Muscle layer of colon (tissue), 2 donors: ENCODE results near the gene STEAP3.

ENCODE experiments used
- H3K27ac ChIP-seq: one replicate; pipeline ENCODE4 v1.7.0; 2013; ENCODE audit warnings: low read depth, mild to moderate bottlenecking, low read length, moderate library complexity
- H3K27me3 ChIP-seq, 2 donors: one replicate each; pipeline ENCODE4 v1.7.0; 2013; ENCODE audit warnings: low read length in 2 of 2, mild to moderate bottlenecking in 2 of 2; ENCODE audit not compliant: insufficient read depth in 2 of 2, control insufficient read depth in 1 of 2
- H3K36me3 ChIP-seq: one replicate; pipeline ENCODE4 v1.7.0; 2013; ENCODE audit warnings: mild to moderate bottlenecking, low read length; ENCODE audit not compliant: insufficient read depth
- H3K4me1 ChIP-seq: one replicate; pipeline ENCODE4 v1.7.0; 2013; ENCODE audit warnings: mild to moderate bottlenecking, low read length; ENCODE audit not compliant: insufficient read depth
- H3K4me3 ChIP-seq, 2 donors: one replicate each; pipeline ENCODE4 v1.7.0; 2013; ENCODE audit warnings: low read length in 2 of 2, low read depth in 1 of 2, mild to moderate bottlenecking in 1 of 2, moderate library complexity in 1 of 2
- H3K9ac ChIP-seq: one replicate; pipeline ENCODE4 v1.7.0; 2013; ENCODE audit warnings: low read length
- H3K9me3 ChIP-seq: one replicate; pipeline ENCODE4 v1.7.0; 2013; ENCODE audit warnings: mild to moderate bottlenecking, low read length
- donor health status: abdominal sarcoma.
- donor health status: Adenocarcinoma of cecum.

Gene STEAP3

DNA sequence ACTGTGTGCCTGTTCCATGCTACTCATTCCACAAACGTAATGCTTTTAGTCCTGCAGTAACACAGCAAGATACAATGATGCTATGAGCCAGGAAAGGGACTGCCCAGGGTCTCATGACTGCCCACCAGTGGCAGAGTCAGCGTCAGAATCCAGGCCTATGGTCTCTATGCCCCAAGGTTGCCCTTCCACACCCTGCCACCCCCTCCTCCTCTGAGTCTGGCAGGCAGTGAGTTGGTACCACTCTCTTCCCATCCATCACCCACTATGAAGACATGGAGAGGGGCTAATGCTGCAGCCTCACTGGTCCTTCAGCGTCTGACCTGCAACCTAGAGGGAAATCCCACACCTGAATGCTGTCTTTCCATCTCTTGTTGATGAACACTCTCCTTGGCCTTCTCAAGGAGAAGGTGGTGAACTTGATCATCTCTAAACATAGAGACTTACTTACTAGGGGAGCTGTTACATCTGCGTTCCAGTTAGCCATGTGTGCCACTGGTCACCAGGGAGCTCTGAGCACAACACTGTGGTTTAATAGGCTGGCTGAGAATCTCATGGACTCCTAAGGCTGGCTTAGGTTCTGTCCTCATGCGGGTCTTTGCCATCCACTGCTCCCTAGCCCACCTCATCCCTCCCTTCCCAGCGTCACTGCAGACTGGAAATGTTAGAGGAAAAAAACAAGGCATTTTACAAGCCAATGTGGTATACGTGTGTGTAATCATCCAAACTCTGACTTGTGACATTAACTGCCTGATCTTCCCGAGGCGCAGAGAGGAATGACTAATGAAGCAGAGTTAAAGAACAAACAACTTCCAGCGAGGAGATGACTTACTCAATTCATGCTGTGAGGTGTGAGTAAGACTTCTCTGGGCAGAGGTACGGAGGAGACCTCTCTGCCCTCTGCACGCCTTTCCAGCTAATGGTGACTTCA lies 28.8 kb downstream of the STEAP3 start:
- Histone ChIP-seq H3K9ac (no peak overlapping the region), H3K4me3 (no peak overlapping the region), H3K4me1 (no peaks in the 10 kb centered on the region), H3K36me3 (no peaks in the 10 kb centered on the region), H3K9me3 (no peaks in the 10 kb centered on the region), H3K27ac (no peak overlapping the region), H3K27me3 (no peaks in the 10 kb centered on the region)

DNA sequence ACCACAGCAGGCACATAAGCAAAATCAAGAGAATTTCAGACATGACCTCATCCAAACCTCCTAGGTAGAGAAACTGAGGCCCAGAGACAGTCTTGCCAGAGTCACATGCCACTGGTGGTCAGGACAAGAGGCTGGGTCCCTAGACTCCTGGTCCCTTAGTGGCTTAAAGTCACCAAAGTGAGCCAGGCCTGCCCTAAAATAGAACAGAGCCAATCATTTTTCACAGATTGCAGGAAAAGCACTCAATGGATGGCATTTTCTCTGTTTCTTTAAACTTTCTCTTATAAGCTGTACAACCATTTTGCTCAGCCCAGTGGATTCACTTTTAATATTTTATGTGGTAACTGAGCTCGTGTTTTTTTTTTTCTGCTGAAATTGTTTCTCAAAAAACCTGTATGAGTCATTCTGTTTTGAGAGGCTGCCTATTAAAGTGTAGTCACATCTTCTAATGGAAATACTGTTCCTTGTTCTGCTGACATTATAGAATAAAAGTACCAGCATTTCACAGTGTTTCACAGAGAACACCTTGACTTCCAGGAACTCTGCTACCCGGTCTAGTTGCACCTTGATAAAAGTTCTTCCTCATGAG lies 29.6 kb downstream of the STEAP3 start:
- Histone ChIP-seq H3K27ac (no peak overlapping the region), H3K9ac (no peak overlapping the region), H3K36me3 (no peaks in the 10 kb centered on the region), H3K9me3 (no peaks in the 10 kb centered on the region), H3K27me3 (no peaks in the 10 kb centered on the region), H3K4me3 (no peak overlapping the region), H3K4me1 (no peaks in the 10 kb centered on the region)

DNA sequence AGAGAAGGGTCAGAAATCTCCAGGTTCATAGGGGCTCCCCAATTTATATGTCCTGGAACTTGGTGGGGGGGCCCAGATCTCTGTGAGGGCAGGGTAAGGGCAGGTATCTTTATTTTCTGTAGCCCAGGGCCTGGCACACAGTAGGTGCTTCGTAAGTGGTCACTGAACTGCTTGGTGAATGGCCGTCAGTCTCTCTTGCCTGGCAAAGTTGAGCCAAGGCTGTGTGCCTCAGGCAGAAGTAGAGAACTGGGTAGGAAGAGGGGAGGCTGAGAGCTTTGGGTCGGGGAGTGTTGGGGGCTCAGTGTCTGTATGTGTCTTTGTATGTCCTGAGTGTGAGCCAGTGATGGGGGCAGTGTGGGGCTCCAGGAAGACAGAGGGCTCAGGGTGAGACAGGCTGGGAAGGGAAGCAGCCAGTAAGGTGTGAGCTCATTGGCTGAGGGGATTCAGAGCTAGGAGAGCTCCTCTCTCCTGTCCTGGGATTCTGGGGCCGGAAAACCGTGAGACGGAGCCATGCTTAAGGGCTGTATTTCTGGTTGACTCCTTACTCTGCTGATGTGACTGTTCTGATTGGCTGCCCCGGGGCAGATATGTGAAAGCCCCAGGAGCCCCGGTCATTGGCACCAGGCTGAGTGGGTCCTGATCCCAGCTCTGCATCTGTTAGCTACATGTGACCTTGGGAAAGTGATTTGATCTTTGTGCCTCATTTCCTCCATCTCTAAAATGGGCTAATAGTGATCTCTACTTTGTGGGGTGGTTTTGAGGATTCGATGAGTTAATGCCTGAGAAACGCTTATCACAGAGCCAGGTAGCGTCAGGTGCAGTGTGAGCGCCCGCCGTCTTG lies 30.3 kb downstream of the STEAP3 start:
- Histone ChIP-seq H3K27ac (no peak overlapping the region), H3K9me3 (no peaks in the 10 kb centered on the region), H3K4me1 (no peaks in the 10 kb centered on the region), H3K36me3 (no peaks in the 10 kb centered on the region), H3K27me3 (no peaks in the 10 kb centered on the region), H3K4me3 (no peak overlapping the region), H3K9ac (no peak overlapping the region)

DNA sequence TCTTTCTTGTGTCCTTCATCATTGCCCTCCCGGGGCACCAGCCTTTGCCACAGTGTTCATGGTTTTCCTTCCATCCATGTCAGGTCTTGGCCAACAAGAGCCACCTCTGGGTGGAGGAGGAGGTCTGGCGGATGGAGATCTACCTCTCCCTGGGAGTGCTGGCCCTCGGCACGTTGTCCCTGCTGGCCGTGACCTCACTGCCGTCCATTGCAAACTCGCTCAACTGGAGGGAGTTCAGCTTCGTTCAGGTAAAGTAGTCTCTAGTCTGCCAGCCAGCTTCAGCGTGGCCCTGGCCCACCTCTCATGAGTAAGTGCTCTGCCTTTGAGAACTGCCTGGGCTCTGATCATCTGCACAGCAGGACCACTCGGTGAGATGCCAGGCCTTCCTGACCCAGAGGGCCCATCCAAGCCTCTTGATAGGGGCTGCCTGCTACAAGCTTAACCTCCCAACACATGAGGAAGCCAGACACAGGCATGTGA lies 31.0 kb downstream of the STEAP3 start:
- H3K36me3 ChIP-seq: no peaks in the 10 kb centered on the region
- H3K27me3 ChIP-seq: no peaks in the 10 kb centered on the region
- no peak overlapping the region for H3K27ac ChIP-seq
- H3K4me1 ChIP-seq: no peaks in the 10 kb centered on the region
- no peak overlapping the region for H3K9ac ChIP-seq
- no peaks in the 10 kb centered on the region for H3K9me3 ChIP-seq
- H3K4me3 ChIP-seq: no peak overlapping the region

DNA sequence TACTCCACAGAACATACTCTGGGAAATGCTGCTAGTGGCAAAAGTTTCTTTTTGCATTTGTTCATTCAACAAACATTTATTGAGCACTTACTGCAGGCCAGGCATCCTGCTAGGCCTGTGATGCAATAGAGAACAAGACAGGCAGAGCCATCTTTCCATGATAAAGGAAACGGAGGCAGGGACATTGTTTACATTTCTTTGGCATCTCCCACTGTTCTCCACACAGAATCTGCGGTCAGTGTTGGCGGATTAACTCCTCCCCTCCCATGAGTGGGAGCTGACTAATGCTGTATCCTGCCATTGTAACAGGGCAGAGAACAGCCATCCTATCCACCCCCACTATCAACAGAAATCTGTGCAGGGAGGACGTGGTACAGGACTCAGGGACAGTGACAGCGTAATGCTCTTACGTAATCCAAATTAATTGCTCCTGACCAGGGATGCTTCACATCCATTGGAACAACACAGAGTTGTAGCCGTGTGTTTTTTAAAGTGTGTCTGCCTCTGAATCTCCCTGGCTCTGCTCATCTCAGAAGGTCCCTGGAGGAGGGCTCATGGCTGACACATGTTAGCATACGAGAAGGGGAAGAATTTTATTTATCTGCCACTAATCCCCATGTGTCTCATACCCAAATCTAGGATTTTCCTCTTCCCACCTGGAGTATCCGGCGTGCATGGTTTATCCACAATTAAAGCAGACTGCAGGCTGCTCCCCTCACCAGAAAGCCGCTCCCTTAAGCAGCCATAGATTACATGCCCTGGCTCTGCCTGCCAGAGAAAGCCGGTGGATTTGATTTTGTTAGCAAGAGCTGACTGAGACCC lies 32.3 kb downstream of the STEAP3 start:
- Histone ChIP-seq H3K27ac (no peak overlapping the region), H3K9ac (no peak overlapping the region), H3K27me3 (no peaks in the 10 kb centered on the region), H3K4me3 (no peak overlapping the region), H3K9me3 (no peaks in the 10 kb centered on the region), H3K36me3 (no peaks in the 10 kb centered on the region), H3K4me1 (no peaks in the 10 kb centered on the region)

DNA sequence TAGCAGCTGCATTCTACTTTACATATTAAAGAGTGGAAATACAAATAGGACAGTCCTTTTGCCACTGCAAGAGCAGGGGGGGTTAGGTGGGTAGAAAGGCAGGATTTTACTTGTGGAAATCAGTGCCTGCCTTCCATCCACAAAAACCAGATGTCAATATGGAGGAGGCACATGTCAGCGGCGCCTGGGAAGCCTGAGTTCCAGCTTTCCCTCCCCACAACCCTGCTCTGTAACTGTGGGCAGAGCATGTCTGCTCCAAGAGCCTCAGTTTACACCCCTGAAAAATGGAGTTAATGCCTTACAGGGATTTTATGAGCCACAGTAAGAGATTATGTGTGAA lies 32.9 kb downstream of the STEAP3 start:
- Histone ChIP-seq H3K4me3 (no peak overlapping the region), H3K4me1 (no peaks in the 10 kb centered on the region), H3K9ac (no peak overlapping the region), H3K9me3 (no peaks in the 10 kb centered on the region), H3K27ac (no peak overlapping the region), H3K36me3 (no peaks in the 10 kb centered on the region), H3K27me3 (no peaks in the 10 kb centered on the region)

DNA sequence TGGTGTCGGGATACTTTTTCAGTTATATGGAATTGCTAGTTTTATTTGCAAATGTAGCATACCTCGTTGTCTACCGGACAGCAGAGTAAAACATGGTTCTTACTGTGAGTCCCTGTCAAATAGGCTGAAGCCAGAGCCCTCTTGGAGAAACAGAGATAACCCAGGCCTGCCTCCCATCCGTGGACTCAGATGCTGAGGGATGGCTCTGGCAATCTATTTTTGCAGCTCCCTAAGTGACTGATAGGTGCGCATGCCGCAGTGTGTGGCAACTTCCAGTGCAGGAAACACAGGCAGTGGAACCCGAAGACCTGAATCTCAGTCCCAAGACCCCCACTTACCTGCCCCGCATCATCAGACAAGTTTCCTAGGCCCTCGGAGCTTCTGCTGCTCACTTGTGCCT lies 33.6 kb downstream of the STEAP3 start:
- Histone ChIP-seq H3K36me3 (no peaks in the 10 kb centered on the region), H3K9ac (no peak overlapping the region), H3K4me3 (no peak overlapping the region), H3K27ac (no peak overlapping the region), H3K9me3 (no peaks in the 10 kb centered on the region), H3K4me1 (no peaks in the 10 kb centered on the region), H3K27me3 (no peaks in the 10 kb centered on the region)

- H3K4me3 ChIP-seq: no peak overlapping the region
- no peaks in the 10 kb centered on the region for H3K4me1 ChIP-seq
- no peaks in the 10 kb centered on the region for H3K9me3 ChIP-seq
- H3K27me3 ChIP-seq: no peaks in the 10 kb centered on the region
- no peak overlapping the region for H3K9ac ChIP-seq
- no peak overlapping the region for H3K27ac ChIP-seq
- H3K36me3 ChIP-seq: no peaks in the 10 kb centered on the region
Measured at GRCh38 chr2:119259296-119259860, 35.7 kb downstream of the STEAP3 start.

DNA sequence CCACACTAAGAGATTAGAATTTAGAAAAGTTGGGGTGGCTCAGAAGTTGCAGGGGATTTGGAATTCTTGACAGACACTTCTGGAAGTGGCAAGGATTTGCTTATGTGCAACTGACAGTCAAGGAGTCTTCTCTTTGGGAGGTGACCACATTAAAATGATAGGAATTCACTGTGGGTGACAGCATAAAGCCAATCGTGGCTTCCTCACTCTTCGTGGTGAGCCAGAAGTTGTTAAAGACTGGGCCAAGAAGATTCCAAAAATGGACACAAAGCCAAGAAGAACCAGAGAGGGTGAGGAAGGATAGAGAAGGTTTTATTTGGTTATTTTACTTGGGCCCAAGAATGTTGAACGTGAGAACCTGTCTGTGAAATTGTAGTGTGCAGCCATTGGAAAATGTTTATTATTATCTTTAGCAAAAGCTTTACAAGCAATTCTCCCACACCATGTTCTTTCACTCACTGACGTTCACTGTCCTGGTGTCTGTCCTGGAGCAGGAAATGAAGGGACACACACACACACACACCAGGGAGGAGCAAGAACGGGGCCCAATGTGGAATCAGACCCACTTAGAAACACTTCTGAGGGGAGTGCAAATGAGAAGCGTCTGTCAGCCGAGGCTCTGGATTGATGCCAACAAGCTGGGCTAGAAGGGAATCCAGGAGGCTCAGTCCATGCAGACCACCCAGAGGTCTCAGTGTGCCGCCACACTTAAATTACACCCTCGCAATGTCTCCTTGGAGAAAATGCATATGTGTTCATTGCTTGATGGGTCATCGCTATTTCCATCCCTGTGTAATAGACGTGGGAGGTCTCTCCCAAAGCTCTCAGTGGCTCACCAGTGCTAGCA lies 37.2 kb downstream of the STEAP3 start:
- Histone ChIP-seq H3K27me3 (no peaks in the 10 kb centered on the region), H3K27ac (no peak overlapping the region), H3K9ac (no peak overlapping the region), H3K9me3 (no peaks in the 10 kb centered on the region), H3K4me1 (no peaks in the 10 kb centered on the region), H3K4me3 (no peak overlapping the region), H3K36me3 (no peaks in the 10 kb centered on the region)
